ENCODE data around the gene ZNF688. TPM values are rescaled to one million over a fixed set of nuclear protein-coding genes. Genes with fewer than 3 reads are reported as not detected.

Gene ZNF688
- total and polyA plus RNA-seq, 2 of the 13 experiments (the other 11 are each of a cell fraction or from before 2014, with no cell fraction given): 2.4 to 5.4 TPM

GRCh38 chr16:30570636-30571444 lies 674 bp downstream of the ZNF688 start (continued):
- TF ChIP-seq E2F1 (CRISPR knock-in tag; IDR thresholded peaks at IDR 0.05) (peak; percentile 12; the same call in 1 of the 2 replicates), ZNF343 (CRISPR knock-in tag; IDR thresholded peaks at IDR 0.05) (no peak), ZSCAN29 (CRISPR knock-in tag; conservative IDR thresholded peaks at IDR 0.05) (0 out of 2 replicates have a peak, but pooled peaks have one; percentile 17), POLR2AphosphoS5 (IDR thresholded peaks at IDR 0.05; ENCODE audit: low read depth, low read length) (peak; percentile 8; the same call in 1 of the 2 replicates), ETV6 (CRISPR knock-in tag; conservative IDR thresholded peaks at IDR 0.05) (0 out of 2 replicates have a peak, but pooled peaks have one; percentile 39), CC2D1A (CRISPR knock-in tag; IDR thresholded peaks at IDR 0.05) (0 out of 2 replicates have a peak, but pooled peaks have one; percentile 69), SALL1 (CRISPR knock-in tag; IDR thresholded peaks at IDR 0.05) (peak; percentile 54), ZNF782 (CRISPR knock-in tag; IDR thresholded peaks at IDR 0.05; ENCODE audit: borderline replicate concordance) (no peak), ZNF713 (CRISPR knock-in tag; IDR thresholded peaks at IDR 0.05) (0 out of 2 replicates have a peak, but pooled peaks have one; percentile 14), ZNF543 (CRISPR knock-in tag; IDR thresholded peaks at IDR 0.05) (0 out of 2 replicates have a peak, but pooled peaks have one; percentile 52), EED (CRISPR knock-in tag; IDR thresholded peaks at IDR 0.05) (no peak), HNF4G (IDR thresholded peaks at IDR 0.05; ENCODE audit: borderline replicate concordance, low read depth, low read length) (no peak), HNF4G (CRISPR knock-in tag; IDR thresholded peaks at IDR 0.05; ENCODE audit: borderline replicate concordance, low read depth) (0 out of 2 replicates have a peak, but pooled peaks have one; percentile 31), ZEB1 (IDR thresholded peaks at IDR 0.05; ENCODE audit: insufficient replicate concordance, low read depth) (peak; percentile 35), ZNF317 (CRISPR knock-in tag; IDR thresholded peaks at IDR 0.05) (peak; percentile 30; the same call in 1 of the 2 replicates), PHB2 (IDR thresholded peaks at IDR 0.05; ENCODE audit: partially characterized antibody) (no peak), FOXO4 (CRISPR knock-in tag; conservative IDR thresholded peaks at IDR 0.05) (no peak), MXD4 (CRISPR knock-in tag; IDR thresholded peaks at IDR 0.05) (no peak), MIER2 (CRISPR knock-in tag; IDR thresholded peaks at IDR 0.05) (peak; percentile 9; the same call in 1 of the 2 replicates)
- TF ChIP-seq, protein P1, sequence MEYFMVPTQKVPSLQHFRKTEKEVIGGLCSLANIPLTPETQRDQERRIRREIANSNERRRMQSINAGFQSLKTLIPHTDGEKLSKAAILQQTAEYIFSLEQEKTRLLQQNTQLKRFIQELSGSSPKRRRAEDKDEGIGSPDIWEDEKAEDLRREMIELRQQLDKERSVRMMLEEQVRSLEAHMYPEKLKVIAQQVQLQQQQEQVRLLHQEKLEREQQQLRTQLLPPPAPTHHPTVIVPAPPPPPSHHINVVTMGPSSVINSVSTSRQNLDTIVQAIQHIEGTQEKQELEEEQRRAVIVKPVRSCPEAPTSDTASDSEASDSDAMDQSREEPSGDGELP (IDR thresholded peaks at IDR 0.05; ENCODE audit: borderline replicate concordance, low read depth): no peak
- TF ChIP-seq, protein P2, sequence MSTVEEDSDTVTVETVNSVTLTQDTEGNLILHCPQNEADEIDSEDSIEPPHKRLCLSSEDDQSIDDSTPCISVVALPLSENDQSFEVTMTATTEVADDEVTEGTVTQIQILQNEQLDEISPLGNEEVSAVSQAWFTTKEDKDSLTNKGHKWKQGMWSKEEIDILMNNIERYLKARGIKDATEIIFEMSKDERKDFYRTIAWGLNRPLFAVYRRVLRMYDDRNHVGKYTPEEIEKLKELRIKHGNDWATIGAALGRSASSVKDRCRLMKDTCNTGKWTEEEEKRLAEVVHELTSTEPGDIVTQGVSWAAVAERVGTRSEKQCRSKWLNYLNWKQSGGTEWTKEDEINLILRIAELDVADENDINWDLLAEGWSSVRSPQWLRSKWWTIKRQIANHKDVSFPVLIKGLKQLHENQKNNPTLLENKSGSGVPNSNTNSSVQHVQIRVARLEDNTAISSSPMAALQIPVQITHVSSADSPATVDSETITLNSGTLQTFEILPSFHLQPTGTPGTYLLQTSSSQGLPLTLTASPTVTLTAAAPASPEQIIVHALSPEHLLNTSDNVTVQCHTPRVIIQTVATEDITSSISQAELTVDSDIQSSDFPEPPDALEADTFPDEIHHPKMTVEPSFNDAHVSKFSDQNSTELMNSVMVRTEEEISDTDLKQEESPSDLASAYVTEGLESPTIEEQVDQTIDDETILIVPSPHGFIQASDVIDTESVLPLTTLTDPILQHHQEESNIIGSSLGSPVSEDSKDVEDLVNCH (CRISPR knock-in tag; IDR thresholded peaks at IDR 0.05): no peak
- TF ChIP-seq, protein P3, sequence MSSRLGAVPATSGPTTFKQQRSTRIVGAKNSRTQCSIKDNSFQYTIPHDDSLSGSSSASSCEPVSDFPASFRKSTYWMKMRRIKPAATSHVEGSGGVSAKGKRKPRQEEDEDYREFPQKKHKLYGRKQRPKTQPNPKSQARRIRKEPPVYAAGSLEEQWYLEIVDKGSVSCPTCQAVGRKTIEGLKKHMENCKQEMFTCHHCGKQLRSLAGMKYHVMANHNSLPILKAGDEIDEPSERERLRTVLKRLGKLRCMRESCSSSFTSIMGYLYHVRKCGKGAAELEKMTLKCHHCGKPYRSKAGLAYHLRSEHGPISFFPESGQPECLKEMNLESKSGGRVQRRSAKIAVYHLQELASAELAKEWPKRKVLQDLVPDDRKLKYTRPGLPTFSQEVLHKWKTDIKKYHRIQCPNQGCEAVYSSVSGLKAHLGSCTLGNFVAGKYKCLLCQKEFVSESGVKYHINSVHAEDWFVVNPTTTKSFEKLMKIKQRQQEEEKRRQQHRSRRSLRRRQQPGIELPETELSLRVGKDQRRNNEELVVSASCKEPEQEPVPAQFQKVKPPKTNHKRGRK (CRISPR knock-in tag; IDR thresholded peaks at IDR 0.05): no peak

Measured in HepG2 (cell line).